HG03108 (cell line): ENCODE results near the gene MYH9.
"Not testable (repeated sequence)": the region's sequence is repeated elsewhere in the genome, so short reads cannot be mapped to it uniquely, and the experiment has no call there.

Source experiments
- ATAC-seq: cut with Tn5 transposase; IDR thresholded peaks from one replicate; pipeline ENCODE4 v1.9.1; 2021; ENCODE audit warnings: moderate library complexity; ENCODE audit not compliant: unreplicated experiment

The MYH9 gene

GRCh38 chr22:36415415-36416168, 27.8 kb upstream of the MYH9 start:
- ATAC-seq: no peak

GRCh38 chr22:36413022-36413775, 25.4 kb upstream of the MYH9 start:
- ATAC-seq: no peak

GRCh38 chr22:36411589-36412258, 24.0 kb upstream of the MYH9 start:
- no peak for ATAC-seq

- ATAC-seq: peak; percentile 63
Observed at GRCh38 chr22:36409911-36410756, 22.4 kb upstream of the MYH9 start.

GRCh38 chr22:36409554-36409910, 21.8 kb upstream of the MYH9 start:
- ATAC-seq: not testable (repeated sequence)

GRCh38 chr22:36409056-36409455, 21.3 kb upstream of the MYH9 start:
- ATAC-seq: no peak

GRCh38 chr22:36406721-36407120, 19.0 kb upstream of the MYH9 start:
- ATAC-seq: no peak

GRCh38 chr22:36405671-36406538, 18.1 kb upstream of the MYH9 start:
- no peak for ATAC-seq

- ATAC-seq: no peak
Observed at GRCh38 chr22:36405221-36405661, 17.5 kb upstream of the MYH9 start.

- no peak for ATAC-seq
Observed at GRCh38 chr22:36404446-36404845, 16.7 kb upstream of the MYH9 start.

- no peak for ATAC-seq
Observed at GRCh38 chr22:36399472-36399778, 11.7 kb upstream of the MYH9 start.

GRCh38 chr22:36398601-36399471, 11.1 kb upstream of the MYH9 start:
- ATAC-seq: no peak

- ATAC-seq: no peak
Observed at GRCh38 chr22:36397131-36398093, 9.6 kb upstream of the MYH9 start.

- no peak for ATAC-seq
Observed at GRCh38 chr22:36395915-36396314, 8.1 kb upstream of the MYH9 start.

- ATAC-seq: no peak
Observed at GRCh38 chr22:36395055-36395849, 7.5 kb upstream of the MYH9 start.

GRCh38 chr22:36391638-36392037, 3.9 kb upstream of the MYH9 start:
- no peak for ATAC-seq

GRCh38 chr22:36389122-36389521, 1.4 kb upstream of the MYH9 start:
- ATAC-seq: not testable (repeated sequence)

GRCh38 chr22:36387709-36387958, 133 bp downstream of the MYH9 start:
- no peak for ATAC-seq
